Effector memory CD4-positive, alpha-beta T cell (primary cell): ENCODE measurements around the gene NCF2.
"Not testable (repeated sequence)": the region's sequence is repeated elsewhere in the genome, so short reads cannot be mapped to it uniquely, and the experiment has no call there.

ENCODE experiments used
- DNase-seq, 3 donors: peaks; one replicate each; pipeline ENCODE4 v3.0.0-alpha.2; 2020
- H3K27ac ChIP-seq: 2 replicates; pipeline ENCODE4 v1.7.0; 2013; ENCODE audit warnings: mild to moderate bottlenecking, low read length, moderate library complexity; ENCODE audit not compliant: insufficient read depth, poor library complexity, severe bottlenecking
- H3K27me3 ChIP-seq: replicated peaks from 2 replicates; pipeline ENCODE4 v1.7.0; 2013; ENCODE audit warnings: mild to moderate bottlenecking, low read length; ENCODE audit not compliant: insufficient read depth, control insufficient read depth, poor library complexity, severe bottlenecking
- H3K36me3 ChIP-seq: 2 replicates; pipeline ENCODE4 v1.7.0; 2013; ENCODE audit warnings: mild to moderate bottlenecking, low read length, moderate library complexity; ENCODE audit not compliant: control insufficient read depth, insufficient read depth
- H3K4me1 ChIP-seq: 2 replicates; pipeline ENCODE4 v1.7.0; 2013; ENCODE audit warnings: low read length, mild to moderate bottlenecking; ENCODE audit not compliant: control insufficient read depth, insufficient read depth, poor library complexity, severe bottlenecking
- H3K4me3 ChIP-seq: 2 replicates; pipeline ENCODE4 v1.7.0; 2013; ENCODE audit warnings: low read length, low read depth, mild to moderate bottlenecking; ENCODE audit not compliant: insufficient read depth, poor library complexity, severe bottlenecking
- H3K9me3 ChIP-seq: 2 replicates; pipeline ENCODE4 v1.7.0; 2013; ENCODE audit warnings: mild to moderate bottlenecking, low read length, moderate library complexity; ENCODE audit not compliant: control insufficient read depth

The NCF2 gene

GRCh38 chr1:183612975-183613374 lies 22.7 kb upstream of the NCF2 start:
- not testable (repeated sequence) for H3K27me3 ChIP-seq, H3K36me3 ChIP-seq, H3K9me3 ChIP-seq, H3K27ac ChIP-seq, H3K4me3 ChIP-seq, DNase-seq, H3K4me1 ChIP-seq

DNA sequence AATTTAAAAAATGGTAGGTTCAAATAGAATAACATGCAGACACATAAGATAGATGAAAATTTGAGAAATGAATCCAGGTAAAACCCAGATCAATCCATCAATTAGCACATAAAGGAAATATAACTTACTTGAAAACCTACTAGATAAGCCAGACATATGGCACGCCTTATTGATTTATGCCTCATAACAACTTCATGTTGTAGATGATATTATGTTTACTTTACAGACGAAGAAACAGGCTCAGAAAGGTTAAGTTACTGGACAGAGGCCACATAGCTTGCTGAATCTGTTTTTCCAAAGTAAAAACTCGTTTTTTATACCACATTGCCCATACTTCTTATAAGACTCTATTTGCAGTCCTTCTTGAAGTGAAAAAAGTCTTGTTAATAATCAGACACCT lies 22.1 kb upstream of the NCF2 start:
- Histone ChIP-seq H3K9me3 (no peaks in the 10 kb centered on the region), H3K4me1 (no peaks in the 10 kb centered on the region), H3K36me3 (no peaks in the 10 kb centered on the region), H3K27ac (no peak overlapping the region), H3K4me3 (no peak overlapping the region), H3K27me3 (no peaks in the 10 kb centered on the region)
- DNase-seq: no peak

GRCh38 chr1:183611021-183611420 lies 20.8 kb upstream of the NCF2 start:
- no peaks in the 10 kb centered on the region for H3K4me1 ChIP-seq
- DNase-seq: no peak
- H3K9me3 ChIP-seq: no peaks in the 10 kb centered on the region
- H3K27me3 ChIP-seq: no peaks in the 10 kb centered on the region
- H3K27ac ChIP-seq: no peak overlapping the region
- no peaks in the 10 kb centered on the region for H3K36me3 ChIP-seq
- H3K4me3 ChIP-seq: no peak overlapping the region

GRCh38 chr1:183609759-183610452 lies 19.6 kb upstream of the NCF2 start:
- H3K36me3 ChIP-seq: no peaks in the 10 kb centered on the region
- H3K4me1 ChIP-seq: no peaks in the 10 kb centered on the region
- no peak for DNase-seq
- H3K27me3 ChIP-seq: no peaks in the 10 kb centered on the region
- no peak overlapping the region for H3K27ac ChIP-seq
- H3K9me3 ChIP-seq: no peaks in the 10 kb centered on the region
- no peak overlapping the region for H3K4me3 ChIP-seq

DNA sequence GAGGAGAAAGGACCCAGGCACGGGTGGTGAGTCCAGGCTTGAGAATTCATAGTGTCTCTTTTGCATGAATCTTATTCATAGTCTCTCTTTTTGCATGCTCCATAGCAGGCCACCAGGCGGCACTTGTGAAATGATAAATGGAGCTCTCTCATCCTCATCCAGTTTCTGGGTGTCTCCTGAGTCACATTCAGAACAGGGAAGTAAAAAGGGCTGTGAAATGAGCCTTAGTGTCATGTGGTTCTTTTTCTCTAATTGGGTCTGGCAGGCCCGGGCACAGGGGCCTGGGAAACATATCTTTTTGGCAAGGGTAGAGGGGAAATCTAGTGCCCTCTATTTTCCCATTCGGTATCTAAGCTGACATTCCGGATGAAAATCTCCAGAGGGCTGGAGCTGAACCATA lies 19.1 kb upstream of the NCF2 start:
- Histone ChIP-seq H3K27me3 (no peaks in the 10 kb centered on the region), H3K4me3 (no peak overlapping the region), H3K27ac (no peak overlapping the region), H3K9me3 (no peaks in the 10 kb centered on the region), H3K4me1 (no peaks in the 10 kb centered on the region), H3K36me3 (no peaks in the 10 kb centered on the region)
- DNase-seq: no peak

- no peak overlapping the region for H3K27ac ChIP-seq
- H3K27me3 ChIP-seq: no peaks in the 10 kb centered on the region
- no peaks in the 10 kb centered on the region for H3K4me1 ChIP-seq
- H3K4me3 ChIP-seq: no peak overlapping the region
- no peaks in the 10 kb centered on the region for H3K9me3 ChIP-seq
- no peaks in the 10 kb centered on the region for H3K36me3 ChIP-seq
- no peak for DNase-seq
Observed at GRCh38 chr1:183607322-183607980, 17.2 kb upstream of the NCF2 start.

DNA sequence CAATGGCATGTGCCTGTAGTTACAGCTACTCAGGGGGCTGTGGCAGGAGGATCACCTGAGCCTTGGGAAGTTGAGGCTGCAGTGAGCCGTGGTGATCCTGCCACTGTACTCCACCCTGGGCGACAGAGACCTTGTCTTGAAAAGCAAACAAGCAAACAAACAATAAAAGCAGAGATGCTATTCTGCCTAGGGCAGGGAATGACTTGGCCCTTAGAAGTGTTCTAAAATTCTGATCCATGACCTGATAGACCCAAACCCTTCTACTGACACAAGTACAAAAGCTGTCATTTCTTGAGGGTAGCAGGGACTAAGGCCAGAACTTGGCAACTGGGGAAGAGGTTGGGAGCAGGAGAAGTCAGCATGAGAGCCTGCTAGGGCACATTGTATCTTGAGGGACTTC lies 15.6 kb upstream of the NCF2 start:
- Histone ChIP-seq H3K9me3 (no peaks in the 10 kb centered on the region), H3K27me3 (no peaks in the 10 kb centered on the region), H3K4me1 (no peaks in the 10 kb centered on the region), H3K27ac (no peak overlapping the region), H3K36me3 (no peaks in the 10 kb centered on the region), H3K4me3 (no peak overlapping the region)
- no peak for DNase-seq

GRCh38 chr1:183604815-183605214 lies 14.6 kb upstream of the NCF2 start:
- no peaks in the 10 kb centered on the region for H3K27me3 ChIP-seq
- H3K4me1 ChIP-seq: no peaks in the 10 kb centered on the region
- no peak for DNase-seq
- no peak overlapping the region for H3K27ac ChIP-seq
- H3K9me3 ChIP-seq: no peaks in the 10 kb centered on the region
- H3K36me3 ChIP-seq: no peaks in the 10 kb centered on the region
- H3K4me3 ChIP-seq: no peak overlapping the region

GRCh38 chr1:183604038-183604808 lies 14.0 kb upstream of the NCF2 start:
- Histone ChIP-seq H3K4me3 (no peak overlapping the region), H3K9me3 (no peaks in the 10 kb centered on the region), H3K36me3 (no peaks in the 10 kb centered on the region), H3K4me1 (no peaks in the 10 kb centered on the region), H3K27ac (no peak overlapping the region), H3K27me3 (no peaks in the 10 kb centered on the region)
- DNase-seq: no peak

DNA sequence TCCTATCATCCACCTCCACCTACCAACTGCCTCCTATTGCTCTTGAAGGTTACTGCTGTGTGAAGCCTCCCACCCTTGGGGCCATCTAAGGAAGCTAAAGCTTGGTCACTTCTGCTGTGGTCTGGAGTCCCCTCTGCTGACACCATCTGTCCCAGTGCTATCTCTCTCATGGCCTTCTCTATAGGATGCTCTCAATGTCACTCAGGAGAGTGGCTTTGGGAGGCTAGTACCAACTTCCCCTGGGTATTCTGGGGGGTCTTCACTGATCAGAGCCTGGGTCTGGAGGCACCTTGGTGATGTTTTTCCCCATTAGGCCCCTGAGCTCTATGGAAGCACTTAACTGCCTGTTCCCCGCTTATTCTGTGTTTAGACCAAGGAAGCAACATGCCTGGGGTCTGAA lies 12.3 kb upstream of the NCF2 start:
- Histone ChIP-seq H3K4me3 (no peak overlapping the region), H3K9me3 (no peaks in the 10 kb centered on the region), H3K27ac (no peak overlapping the region), H3K36me3 (no peaks in the 10 kb centered on the region), H3K4me1 (no peaks in the 10 kb centered on the region), H3K27me3 (no peaks in the 10 kb centered on the region)
- no peak for DNase-seq
